Astrocyte (in vitro differentiated cells and primary cell): ENCODE measurements around the gene NOCT.

ENCODE experiments used
- CTCF ChIP-seq: IDR thresholded peaks from 2 replicates; pipeline ENCODE4 v1.5.1; 2011; ENCODE audit warnings: low read depth, mild to moderate bottlenecking, inconsistent platforms, low read length, moderate library complexity; ENCODE audit not compliant: insufficient read depth
- EZH2 ChIP-seq: IDR thresholded peaks from 2 replicates; pipeline ENCODE4 v1.6.1; 2012; ENCODE audit warnings: mild to moderate bottlenecking, low read length, inconsistent platforms; ENCODE audit not compliant: insufficient read depth

- no peak for TF ChIP-seq CTCF
- no peak for TF ChIP-seq EZH2
These were observed 5.9 kb upstream of the NOCT start for GRCh38 chr4:139009702-139010101.
